GM10248 (cell line): ENCODE data around the gene ACAP3.
"Not testable (repeated sequence)": the region's sequence is repeated elsewhere in the genome, so short reads cannot be mapped to it uniquely, and the experiment has no call there.

Experiments
- CTCF ChIA-PET: fragments of 300-600 bp; sonication (Branson Sonifier 250); formaldehyde crosslinking; extraction: SDS; loops from one replicate; lab custom pipeline; 2021; ENCODE audit warnings: antibody characterized with exemption; lab: Yijun Ruan, JAX
- POLR2A ChIA-PET: fragments of 350-650 bp; sonication (Branson Sonifier 250); formaldehyde crosslinking; extraction: SDS; loops from one replicate; lab custom pipeline; 2020; ENCODE audit warnings: antibody characterized with exemption; lab: Yijun Ruan, JAX
- DNase-seq: peaks from one replicate; pipeline ENCODE4 v3.0.0; 2012; ENCODE audit errors: extremely low spot score
- CTCF ChIP-seq: IDR thresholded peaks from 2 replicates; pipeline ENCODE4 v1.5.1; 2012; ENCODE audit warnings: mild to moderate bottlenecking, low read depth; ENCODE audit errors: extremely low read depth, missing control alignments, control extremely low read depth

Gene ACAP3

GRCh38 chr1:1319646-1319941 is 11.9 kb upstream of the ACAP3 start:
- ChIA-PET POLR2A (no interaction called here), CTCF (interaction anchor here (1.0 kb wide), 1 partner anchor 9 kb away, joined by 4 read pairs; no protein-coding TSS in a partner anchor)
- TF ChIP-seq CTCF = no peak
- no peak for DNase-seq

GRCh38 chr1:1318777-1319645 is 11.3 kb upstream of the ACAP3 start:
- TF ChIP-seq CTCF = no peak
- DNase-seq = no peak
- POLR2A ChIA-PET = no interaction called here
- CTCF ChIA-PET = interaction anchor here (1.0 kb wide), 1 partner anchor 8 kb away, joined by 4 read pairs; no protein-coding TSS in a partner anchor

- TF ChIP-seq CTCF = no peak
- DNase-seq = no peak
- CTCF ChIA-PET = no interaction called here
- POLR2A ChIA-PET = no interaction called here
Measured at GRCh38 chr1:1318131-1318652, 10.5 kb upstream of the ACAP3 start.

GRCh38 chr1:1317420-1317819 is 9.7 kb upstream of the ACAP3 start:
- ChIA-PET POLR2A (no interaction called here), CTCF (no interaction called here)
- no peak for TF ChIP-seq CTCF
- no peak for DNase-seq

GRCh38 chr1:1316199-1316598 is 8.5 kb upstream of the ACAP3 start:
- POLR2A ChIA-PET, CTCF ChIA-PET: not testable (repeated sequence)

GRCh38 chr1:1315435-1315954 is 7.8 kb upstream of the ACAP3 start:
- DNase-seq = no peak
- CTCF ChIA-PET = interaction anchor here (1.5 kb wide), 1 partner anchor 56 kb away, joined by 4 read pairs; no protein-coding TSS in a partner anchor

More at GRCh38 chr1:1316199-1316598, 8.5 kb upstream of the ACAP3 start:
- not testable (repeated sequence) for DNase-seq

More at GRCh38 chr1:1315435-1315954, 7.8 kb upstream of the ACAP3 start:
- POLR2A ChIA-PET = no interaction called here
- no peak for TF ChIP-seq CTCF
